ENCODE measurements around the gene ZNF625.

The ZNF625 gene

DNA sequence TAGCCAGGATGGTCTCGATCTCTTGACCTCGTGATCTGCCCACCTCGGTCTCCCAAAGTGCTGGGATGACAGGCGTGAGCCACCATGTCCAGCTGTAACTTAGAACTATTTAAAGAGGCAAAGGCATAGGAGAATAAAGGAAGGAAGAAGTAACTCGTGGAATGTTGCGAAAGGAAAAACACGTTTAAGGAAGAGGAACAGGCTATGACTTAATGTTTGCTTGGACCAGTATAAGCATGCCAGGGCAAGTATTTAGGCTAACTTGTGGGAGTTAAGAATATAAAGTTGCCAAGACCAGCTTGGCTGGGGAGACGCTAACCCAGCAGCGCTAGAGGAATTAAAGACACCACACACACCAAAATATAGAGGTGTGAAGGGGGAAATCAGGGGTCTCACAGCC, 58.5 kb downstream of the ZNF625 start:
- H3K27ac ChIP-seq (ENCODE audit: low read depth, low read length), result no peak overlapping the region
- H3K4me3 ChIP-seq (ENCODE audit: low read depth in 1 of 2, low read length in 2 of 2), result no peak overlapping the region
- no peak overlapping the region for H3K9ac ChIP-seq (ENCODE audit: low read depth in 1 of 2, low read length in 2 of 2)
- peaks cover 0 to 3% of the 10 kb centered on the region in 2 donors for H3K4me1 ChIP-seq (ENCODE audit: control insufficient read depth in 1 of 2, insufficient read depth in 2 of 2, low read length in 2 of 2)
- H3K27me3 ChIP-seq (ENCODE audit: control insufficient read depth in 1 of 2, insufficient read depth in 2 of 2, low read length in 2 of 2), result no peaks in the 10 kb centered on the region
- no peaks in the 10 kb centered on the region for H3K36me3 ChIP-seq (ENCODE audit: control insufficient read depth in 1 of 2, insufficient read depth in 2 of 2, low read length in 2 of 2)
- peaks cover 0 to 14% of the 10 kb centered on the region in 2 donors for H3K9me3 ChIP-seq (ENCODE audit: control insufficient read depth in 1 of 2, low read length in 2 of 2)

DNA sequence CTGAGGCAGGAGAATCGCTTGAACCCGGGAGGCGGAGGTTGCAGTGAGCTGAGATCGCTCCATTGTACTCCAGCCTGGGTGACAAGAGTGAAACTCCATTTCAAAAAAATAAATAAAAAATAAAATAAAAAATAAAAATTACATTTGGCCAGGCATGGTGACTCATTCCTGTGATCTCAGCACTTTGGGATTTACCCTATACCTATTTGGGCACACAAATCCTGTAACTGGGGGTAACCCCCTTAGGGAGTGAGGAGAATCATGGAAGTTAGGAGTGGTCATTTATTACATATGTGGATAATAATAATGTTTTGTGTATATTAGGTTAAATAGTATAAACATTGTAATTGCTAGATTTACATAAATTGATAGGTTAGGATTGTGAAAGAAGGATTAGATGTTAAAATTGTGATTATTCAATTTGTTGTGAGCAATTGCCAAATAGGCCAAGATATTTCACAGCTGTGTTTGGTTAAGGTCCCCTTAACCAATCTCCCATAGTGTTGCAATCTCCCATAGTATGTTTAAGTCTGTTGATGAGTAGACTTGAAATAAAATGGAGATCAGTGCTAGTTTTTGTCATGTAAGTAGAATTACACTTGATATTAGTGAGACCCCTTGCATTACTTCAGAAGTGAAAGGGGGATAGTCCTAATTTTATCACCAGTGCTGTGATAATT, 61.3 kb downstream of the ZNF625 start:
- H3K36me3 ChIP-seq (ENCODE audit: control insufficient read depth in 1 of 2, insufficient read depth in 2 of 2, low read length in 2 of 2), result no peaks in the 10 kb centered on the region
- peaks cover 0 to 5% of the 10 kb centered on the region in 2 donors for H3K4me1 ChIP-seq (ENCODE audit: control insufficient read depth in 1 of 2, insufficient read depth in 2 of 2, low read length in 2 of 2)
- H3K27ac ChIP-seq (ENCODE audit: low read depth, low read length), result no peak overlapping the region
- H3K27me3 ChIP-seq (ENCODE audit: control insufficient read depth in 1 of 2, insufficient read depth in 2 of 2, low read length in 2 of 2), result no peaks in the 10 kb centered on the region
- H3K9me3 ChIP-seq (ENCODE audit: control insufficient read depth in 1 of 2, low read length in 2 of 2), result peaks cover 0 to 14% of the 10 kb centered on the region in 2 donors
- no peak overlapping the region for H3K4me3 ChIP-seq (ENCODE audit: low read depth in 1 of 2, low read length in 2 of 2)
- no peak overlapping the region for H3K9ac ChIP-seq (ENCODE audit: low read depth in 1 of 2, low read length in 2 of 2)

All from duodenal mucosa (tissue), 2 donors.